Fibroblast of lung (primary cell): ENCODE results near the gene TGFB3. TPM values are rescaled to one million over a fixed set of nuclear protein-coding genes. Genes with fewer than 3 reads are reported as not detected.
"Not testable (repeated sequence)": the region's sequence is repeated elsewhere in the genome, so short reads cannot be mapped to it uniquely, and the experiment has no call there.

Experiments used
- DNase-seq, 2 donors: peaks; one replicate each; pipeline versions ENCODE4 v3.0.0 to v3.0.0-alpha.2; 2010; ENCODE audit warnings: low read depth in 2 of 2
- H2AFZ ChIP-seq: 2 replicates; pipeline ENCODE4 v1.5.1; 2012; ENCODE audit warnings: low read length, control low read depth, inconsistent platforms
- H3K27ac ChIP-seq: 2 replicates; pipeline ENCODE4 v1.5.1; 2011; ENCODE audit warnings: low read length, control low read depth; ENCODE audit not compliant: insufficient read depth
- H3K27me3 ChIP-seq: 2 replicates; pipeline ENCODE4 v1.5.1; 2011; ENCODE audit warnings: mild to moderate bottlenecking, low read length; ENCODE audit not compliant: control insufficient read depth, insufficient read depth
- H3K36me3 ChIP-seq: 2 replicates; pipeline ENCODE4 v1.5.1; 2011; ENCODE audit warnings: low read length; ENCODE audit not compliant: control insufficient read depth, insufficient read depth
- H3K4me1 ChIP-seq: 2 replicates; pipeline ENCODE4 v1.5.1; 2011; ENCODE audit warnings: low read length; ENCODE audit not compliant: control insufficient read depth, insufficient read depth; ENCODE audit errors: extremely low read depth
- H3K4me2 ChIP-seq: 2 replicates; pipeline ENCODE4 v1.5.1; 2011; ENCODE audit warnings: low read length, control low read depth; ENCODE audit not compliant: insufficient read depth; ENCODE audit errors: extremely low read depth
- H3K4me3 ChIP-seq, 4 experiments: fragments of 200-600 bp in 1 of 4; sonication (generic) in 1 of 4; replicated peaks in 1 of 4; 2 replicates each; pipeline ENCODE4 v1.5.1; 2011 to 2016; ENCODE audit warnings: low read length in 4 of 4, low read depth in 3 of 4, mild to moderate bottlenecking in 3 of 4, control low read depth in 2 of 4, inconsistent platforms in 1 of 4, mixed read lengths in 1 of 4; ENCODE audit not compliant: insufficient read depth in 1 of 4; ENCODE audit errors: control extremely low read depth in 1 of 4
- H3K79me2 ChIP-seq: 2 replicates; pipeline ENCODE4 v1.5.1; 2012; ENCODE audit warnings: mild to moderate bottlenecking, low read length, inconsistent platforms; ENCODE audit not compliant: control insufficient read depth, insufficient read depth
- H3K9ac ChIP-seq: 2 replicates; pipeline ENCODE4 v1.5.1; 2011; ENCODE audit warnings: mild to moderate bottlenecking, low read length, control low read depth; ENCODE audit not compliant: insufficient read depth
- H3K9me3 ChIP-seq: 2 replicates; pipeline ENCODE4 v1.5.1; 2012; ENCODE audit warnings: low read depth, low read length; ENCODE audit not compliant: control insufficient read depth, insufficient read depth
- H4K20me1 ChIP-seq: 2 replicates; pipeline ENCODE4 v1.5.1; 2011; ENCODE audit warnings: low read length; ENCODE audit not compliant: control insufficient read depth, insufficient read depth; ENCODE audit errors: extremely low read depth
- CTCF ChIP-seq, 2 donors: IDR thresholded peaks in 1 of 2; conservative IDR thresholded peaks in 1 of 2; 1 replicate in 1 of 2; 2 replicates in 1 of 2; pipeline ENCODE4 v1.5.1; 2011 to 2012; ENCODE audit warnings: low read length in 2 of 2, control low read depth in 1 of 2, inconsistent platforms in 1 of 2, low read depth in 1 of 2, mild to moderate bottlenecking in 1 of 2
- EZH2 ChIP-seq: IDR thresholded peaks from 2 replicates; pipeline ENCODE4 v1.5.1; 2012; ENCODE audit warnings: low read length, control low read depth, mild to moderate bottlenecking; ENCODE audit errors: missing control alignments
- polyA plus RNA-seq, 2 donors: library from polyadenylated mRNA; depleted of rRNA in 1 of 2; stranded (reverse) in 1 of 2; unstranded in 1 of 2; fragments of >200 nt; gene quantifications; 2 replicates each; pipeline ENCODE4 v1.2.1, GENCODE V29; 2011 to 2012; ENCODE audit warnings: missing spikeins in 1 of 2
- total RNA-seq: library from RNA; depleted of rRNA; stranded (reverse); fragments of >200 nt; gene quantifications from 2 replicates; pipeline ENCODE4 v1.2.1, GENCODE V29; 2014

TGFB3 gene
- total and polyA plus RNA-seq, 2 donors (not counting 1 experiment from before 2014, with no cell fraction given) = 5.9 to 30.8 TPM

GRCh38 chr14:75926431-75927115 is 55.2 kb downstream of the TGFB3 start:
- Histone ChIP-seq H3K4me2 (no peak overlapping the region), H4K20me1 (no peaks in the 10 kb centered on the region), H3K27ac (no peak overlapping the region), H3K27me3 (no peaks in the 10 kb centered on the region), H3K9me3 (no peaks in the 10 kb centered on the region), H2AFZ (no peak overlapping the region), H3K4me3 (no peak overlapping the region), H3K36me3 (no peaks in the 10 kb centered on the region), H3K79me2 (no peaks in the 10 kb centered on the region), H3K4me1 (no peaks in the 10 kb centered on the region), H3K9ac (no peak overlapping the region)
- no peak for DNase-seq
- no peak for TF ChIP-seq EZH2
- no peak for TF ChIP-seq CTCF (conservative IDR thresholded peaks at IDR 0.05 in 1 of 2, IDR thresholded peaks at IDR 0.05 in 1 of 2; ENCODE audit: low read depth in 1 of 2, low read length in 2 of 2)

- H3K79me2 ChIP-seq, DNase-seq, H3K9me3 ChIP-seq, H3K27me3 ChIP-seq, H4K20me1 ChIP-seq, H3K4me1 ChIP-seq, H3K9ac ChIP-seq, H2AFZ ChIP-seq, H3K36me3 ChIP-seq, H3K4me3 ChIP-seq, H3K27ac ChIP-seq, H3K4me2 ChIP-seq: not testable (repeated sequence)
Observed at GRCh38 chr14:75925141-75925840, 56.5 kb downstream of the TGFB3 start.

GRCh38 chr14:75920421-75920820 is 61.4 kb downstream of the TGFB3 start:
- H3K27me3 ChIP-seq, H3K9me3 ChIP-seq, H3K4me3 ChIP-seq, H3K4me1 ChIP-seq, H3K79me2 ChIP-seq, H3K27ac ChIP-seq, H3K9ac ChIP-seq, H4K20me1 ChIP-seq, H2AFZ ChIP-seq, H3K36me3 ChIP-seq, H3K4me2 ChIP-seq, DNase-seq: not testable (repeated sequence)

- no peak overlapping the region for H3K9ac ChIP-seq
- no peaks in the 10 kb centered on the region for H3K79me2 ChIP-seq
- no peaks in the 10 kb centered on the region for H3K36me3 ChIP-seq
- H3K27me3 ChIP-seq = no peaks in the 10 kb centered on the region
- H4K20me1 ChIP-seq = no peaks in the 10 kb centered on the region
- H2AFZ ChIP-seq = no peak overlapping the region
- DNase-seq = no peak
- H3K4me3 ChIP-seq = no peak overlapping the region
- no peaks in the 10 kb centered on the region for H3K4me1 ChIP-seq
- H3K27ac ChIP-seq = no peak overlapping the region
- no peak for TF ChIP-seq CTCF (conservative IDR thresholded peaks at IDR 0.05 in 1 of 2, IDR thresholded peaks at IDR 0.05 in 1 of 2; ENCODE audit: low read depth in 1 of 2, low read length in 2 of 2)
- TF ChIP-seq EZH2 = no peak
- H3K9me3 ChIP-seq = no peaks in the 10 kb centered on the region
- no peak overlapping the region for H3K4me2 ChIP-seq
Observed at GRCh38 chr14:75917946-75918335, 63.9 kb downstream of the TGFB3 start.
